ENCODE data around the gene LIN37.

Gene LIN37

GRCh38 chr19:35775046-35775297 lies 26.6 kb downstream of the LIN37 start:
- DNase-seq (ENCODE audit: low read depth), result no peak

DNA sequence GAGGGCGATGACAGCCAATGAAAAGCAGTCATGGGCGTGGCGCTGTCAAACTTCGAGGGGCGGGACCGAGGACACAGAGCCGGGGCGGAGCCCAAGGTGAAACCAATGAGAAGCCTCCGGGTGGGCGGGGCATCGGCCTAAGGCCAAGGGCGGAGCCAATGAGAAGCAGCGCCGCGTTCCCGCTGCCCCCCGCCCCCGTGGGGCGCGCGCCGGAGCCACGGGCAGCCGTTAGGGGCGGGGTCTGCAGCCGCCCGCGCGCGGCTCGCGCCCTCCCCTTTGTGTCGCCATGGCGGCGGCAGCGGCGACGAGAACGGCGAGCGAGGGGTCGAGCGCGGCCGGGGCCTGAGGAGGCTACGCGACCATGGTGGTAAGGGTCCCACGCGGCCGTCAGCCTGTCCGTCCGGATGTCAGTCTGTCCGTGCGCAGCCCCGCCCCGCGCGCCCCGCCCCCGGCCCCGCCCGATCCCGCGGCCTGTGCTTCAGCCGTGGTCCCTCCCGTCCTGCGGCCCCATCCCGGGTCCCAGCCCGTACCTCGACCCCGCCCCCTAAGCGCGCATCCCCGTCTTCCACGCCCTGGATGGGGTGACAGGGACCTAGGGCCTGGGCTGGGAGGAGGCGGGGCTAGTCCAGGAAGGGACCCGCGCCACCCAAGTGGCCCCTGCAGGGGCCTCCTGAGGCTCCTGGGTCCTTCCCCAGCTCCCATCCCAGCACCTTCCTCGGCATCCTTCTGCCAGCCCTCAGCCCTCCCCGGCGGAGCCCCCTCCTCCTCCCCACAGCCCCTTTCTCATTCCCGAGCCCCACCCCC lies 27.1 kb downstream of the LIN37 start, which contains the start of gene ARHGAP33:
ARHGAP33 (plus strand) TSS at position 267 of the 804 bp plus-strand sequence; CDS start at position 362, 95 bp downstream.
- peak; percentile 98 for DNase-seq (ENCODE audit: low read depth)

DNA sequence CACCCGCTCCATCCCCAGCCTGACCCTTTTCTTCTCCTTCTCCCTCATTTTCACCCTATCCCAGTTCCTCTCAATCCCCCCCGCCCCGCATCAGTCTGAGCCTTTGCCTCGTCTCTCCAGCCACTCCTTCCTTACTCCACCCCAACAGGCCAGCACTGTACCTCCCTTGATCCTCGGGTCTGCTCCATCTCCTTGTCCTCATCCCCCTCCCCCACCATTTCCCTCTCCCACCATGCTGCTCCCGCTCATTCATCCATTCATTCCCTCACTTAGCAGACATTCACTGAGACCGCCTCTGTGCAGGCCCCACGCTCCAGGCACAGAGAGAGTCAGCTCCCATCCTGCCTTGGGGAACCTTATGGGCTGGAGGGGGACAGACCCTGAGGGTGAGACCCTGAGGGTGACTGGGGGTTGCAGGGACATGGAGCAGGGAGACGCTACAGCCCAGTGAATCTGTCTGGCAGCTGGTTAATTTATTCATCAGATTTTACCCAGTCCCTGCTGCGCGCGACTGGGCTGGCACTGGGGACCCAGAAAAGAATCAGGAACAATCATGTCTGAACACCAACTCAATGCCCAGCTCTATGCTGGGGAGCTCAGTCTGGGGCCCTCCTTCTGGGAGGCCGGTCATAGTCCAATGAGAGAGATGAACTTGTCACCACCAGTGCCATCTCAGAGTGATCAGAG lies 27.9 kb downstream of the LIN37 start:
- no peak for DNase-seq (ENCODE audit: low read depth)

- no peak for DNase-seq (ENCODE audit: low read depth)
Observed at GRCh38 chr19:35777086-35777841, 28.9 kb downstream of the LIN37 start.

- no peak for DNase-seq (ENCODE audit: low read depth)
Observed at GRCh38 chr19:35777961-35778360, 29.6 kb downstream of the LIN37 start.

DNA sequence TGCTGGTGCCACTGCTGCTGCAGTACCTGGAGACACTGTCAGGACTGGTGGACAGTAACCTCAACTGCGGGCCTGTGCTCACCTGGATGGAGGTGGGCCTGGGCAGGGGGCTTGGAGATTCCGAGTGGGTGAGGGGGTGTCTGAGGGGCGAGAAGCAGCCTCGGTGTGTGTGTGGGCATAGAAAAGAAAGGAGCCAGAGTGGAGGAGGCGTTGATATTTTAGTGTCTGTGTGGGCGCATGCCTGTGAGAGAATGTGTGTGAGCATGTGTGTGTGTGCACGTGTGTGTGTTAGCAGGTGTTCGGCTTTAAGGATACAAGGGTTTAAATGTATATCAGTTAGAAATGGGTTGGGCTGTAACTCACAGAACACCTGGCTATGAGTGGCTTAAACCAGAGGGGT lies 30.7 kb downstream of the LIN37 start:
- DNase-seq (ENCODE audit: low read depth), result no peak

DNA sequence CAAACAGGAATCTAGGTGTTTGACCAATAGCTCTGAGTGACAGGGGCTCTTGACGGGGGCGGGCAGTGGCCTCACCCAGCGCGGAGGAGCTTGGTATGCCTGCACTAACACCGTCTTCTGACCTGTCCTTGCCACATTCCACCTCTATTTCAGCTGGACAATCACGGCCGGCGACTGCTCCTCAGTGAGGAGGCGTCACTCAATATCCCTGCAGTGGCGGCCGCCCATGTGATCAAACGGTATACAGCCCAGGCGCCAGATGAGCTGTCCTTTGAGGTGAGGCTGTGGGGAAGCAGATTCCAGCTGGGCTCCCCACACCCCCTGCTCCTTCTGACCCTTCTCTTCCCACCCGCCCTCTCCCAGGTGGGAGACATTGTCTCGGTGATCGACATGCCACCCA lies 31.7 kb downstream of the LIN37 start:
- no peak for DNase-seq (ENCODE audit: low read depth)

- DNase-seq (ENCODE audit: low read depth), result no peak
Observed at GRCh38 chr19:35780717-35781116, 32.3 kb downstream of the LIN37 start.

- DNase-seq (ENCODE audit: low read depth), result no peak
Observed at GRCh38 chr19:35781650-35782049, 33.3 kb downstream of the LIN37 start.

- DNase-seq (ENCODE audit: low read depth), result no peak
Observed at GRCh38 chr19:35782589-35782988, 34.2 kb downstream of the LIN37 start.

- no peak for DNase-seq (ENCODE audit: low read depth)
Observed at GRCh38 chr19:35783469-35784434, 35.4 kb downstream of the LIN37 start.

DNA sequence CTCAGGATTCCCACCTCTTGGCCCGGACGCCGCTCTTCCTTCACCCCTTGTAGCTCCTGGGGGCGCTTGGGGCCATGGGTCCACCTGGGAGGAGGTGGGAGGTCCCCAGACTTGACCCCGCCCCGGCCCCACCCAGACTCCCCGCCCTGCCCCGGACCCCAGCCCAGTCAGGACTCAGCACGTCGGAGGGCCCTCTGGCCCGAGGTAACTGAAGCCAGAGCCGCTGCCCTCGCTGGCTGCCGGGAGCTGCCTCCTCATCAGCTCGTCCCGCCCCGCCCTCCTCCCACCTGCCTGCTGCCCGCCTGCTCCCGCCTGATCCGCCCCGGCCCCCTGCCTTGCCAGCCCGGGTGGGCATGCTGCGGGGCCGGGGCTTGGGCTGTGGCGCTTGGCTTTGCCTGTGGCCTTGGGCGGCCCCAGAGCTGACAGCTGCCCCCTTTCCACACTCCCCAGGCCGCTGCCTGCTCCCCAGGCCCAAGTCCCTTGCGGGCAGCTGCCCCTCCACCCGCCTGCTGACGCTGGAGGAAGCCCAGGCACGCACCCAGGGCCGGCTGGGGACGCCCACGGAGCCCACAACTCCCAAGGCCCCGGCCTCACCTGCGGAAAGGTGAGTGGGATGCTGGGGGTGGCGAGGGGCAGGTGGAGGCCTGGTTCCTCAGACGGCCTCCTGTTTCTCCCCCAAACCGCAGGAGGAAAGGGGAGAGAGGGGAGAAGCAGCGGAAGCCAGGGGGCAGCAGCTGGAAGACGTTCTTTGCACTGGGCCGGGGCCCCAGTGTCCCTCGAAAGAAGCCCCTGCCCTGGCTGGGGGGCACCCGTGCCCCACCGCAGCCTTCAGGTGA lies 36.3 kb downstream of the LIN37 start:
- no peak for DNase-seq (ENCODE audit: low read depth)

- DNase-seq (ENCODE audit: low read depth), result no peak
Observed at GRCh38 chr19:35785339-35785627, 36.9 kb downstream of the LIN37 start.

- DNase-seq (ENCODE audit: low read depth), result no peak
Observed at GRCh38 chr19:35786299-35787160, 38.2 kb downstream of the LIN37 start.

GRCh38 chr19:35787227-35787799 lies 38.9 kb downstream of the LIN37 start:
- DNase-seq (ENCODE audit: low read depth), result no peak

GRCh38 chr19:35788205-35788960 lies 40.0 kb downstream of the LIN37 start:
- DNase-seq (ENCODE audit: low read depth), result no peak

DNA sequence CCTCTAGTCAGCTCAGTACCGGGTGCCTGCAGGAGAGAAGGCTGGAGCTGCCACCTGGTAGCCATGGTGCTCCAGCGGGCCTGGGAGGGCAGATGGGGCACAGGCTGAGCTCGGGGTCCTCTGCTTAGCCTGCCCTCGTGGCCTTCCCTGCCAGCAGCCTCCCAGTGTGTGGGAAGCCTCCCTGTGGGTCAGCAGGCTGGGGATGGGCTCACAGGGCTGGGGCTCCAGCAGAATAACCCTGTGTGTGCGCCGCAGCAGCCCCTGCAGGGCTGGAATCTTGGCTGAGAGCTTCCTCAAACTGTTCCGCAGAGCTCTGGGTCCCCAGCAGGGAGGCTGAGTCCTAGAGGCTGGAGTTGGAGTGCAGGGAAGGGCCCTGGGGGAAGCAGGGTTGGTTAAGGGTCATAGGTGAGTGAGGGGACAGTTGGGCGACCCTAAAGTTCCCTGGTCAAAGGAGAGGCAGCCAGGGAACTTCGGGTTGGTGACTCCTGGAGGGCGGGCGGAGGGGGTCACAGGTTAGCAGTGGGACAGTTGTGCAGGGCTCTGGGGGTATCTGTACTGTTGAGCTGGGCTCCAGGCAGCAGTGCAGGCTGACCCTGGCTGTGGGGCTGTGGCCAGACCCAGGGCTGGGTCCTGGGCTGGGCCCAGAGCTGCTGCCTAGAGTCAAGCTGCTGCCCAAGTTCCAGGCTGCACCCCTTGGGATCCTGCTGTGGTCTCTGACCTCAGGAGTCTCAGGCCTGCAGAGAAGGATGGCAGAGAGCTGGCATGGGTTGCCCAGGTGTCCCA lies 41.0 kb downstream of the LIN37 start:
- DNase-seq (ENCODE audit: low read depth), result no peak
